Ascending aorta (tissue), 2 donors: ENCODE data around the gene FAM24B. TPM values are rescaled to one million over a fixed set of nuclear protein-coding genes. Genes with fewer than 3 reads are reported as not detected.

ENCODE experiments used
- DNase-seq, 2 donors: peaks; one replicate each; pipeline ENCODE4 v3.0.0-alpha.2; 2019; ENCODE audit warnings: low spot score in 2 of 2
- H3K27ac ChIP-seq, 2 donors: fragments of 200-600 bp; sonication (generic); one replicate each; pipeline ENCODE4 v1.5.1; 2016 to 2017; ENCODE audit warnings: mild to moderate bottlenecking in 1 of 2
- H3K27me3 ChIP-seq: fragments of 200-600 bp; sonication (generic); one replicate; pipeline ENCODE4 v1.5.1; 2017
- H3K36me3 ChIP-seq, 2 donors: fragments of 200-600 bp; sonication (generic); one replicate each; pipeline ENCODE4 v1.5.1; 2016
- H3K4me1 ChIP-seq, 2 donors: fragments of 200-600 bp; sonication (generic); one replicate each; pipeline ENCODE4 v1.5.1; 2016 to 2017; ENCODE audit warnings: mild to moderate bottlenecking in 1 of 2
- H3K4me3 ChIP-seq, 2 donors: fragments of 200-600 bp; sonication (generic); one replicate each; pipeline ENCODE4 v1.5.1; 2016 to 2017; ENCODE audit warnings: mild to moderate bottlenecking in 1 of 2
- H3K9me3 ChIP-seq, 2 donors: fragments of 200-600 bp; sonication (generic); one replicate each; pipeline ENCODE4 v1.5.1; 2016
- CTCF ChIP-seq, 3 experiments: fragments of 200-600 bp in 2 of 3; fragments of 450-650 bp in 1 of 3; sonication (generic) in 2 of 3; IDR thresholded peaks; one replicate each; pipeline ENCODE4 v1.5.1; 2016 to 2019; ENCODE audit warnings: antibody characterized with exemption in 3 of 3, mild to moderate bottlenecking in 1 of 3, moderate library complexity in 1 of 3
- intact Hi-C: fragments of 100-400 bp; cut with DNase I; formaldehyde crosslinking; loops from one replicate; pipeline ENCODE4 v1.15.1; 2023
- total RNA-seq: library from RNA; depleted of rRNA; stranded (reverse); fragments of >200 nt; gene quantifications from one replicate; pipeline ENCODE4 v1.1.0, GENCODE V29; 2016

The FAM24B gene
- total RNA-seq, 1 donor from 2014 or later = not detected

GRCh38 chr10:122839505-122839904 lies 39.9 kb downstream of the FAM24B start:
- no peaks in the 10 kb centered on the region for H3K27me3 ChIP-seq
- no peaks in the 10 kb centered on the region for H3K9me3 ChIP-seq
- no peak for DNase-seq
- intact Hi-C loops = no loop called here
- H3K36me3 ChIP-seq = no peaks in the 10 kb centered on the region
- no peaks in the 10 kb centered on the region for H3K4me1 ChIP-seq
- no peak for TF ChIP-seq CTCF (IDR thresholded peaks at IDR 0.05)
- no peak overlapping the region for H3K27ac ChIP-seq
- H3K4me3 ChIP-seq = no peak overlapping the region

GRCh38 chr10:122838880-122839279 lies 40.5 kb downstream of the FAM24B start:
- TF ChIP-seq CTCF (IDR thresholded peaks at IDR 0.05) = no peak
- no peaks in the 10 kb centered on the region for H3K36me3 ChIP-seq
- intact Hi-C loops = no loop called here
- H3K4me3 ChIP-seq = no peak overlapping the region
- H3K27me3 ChIP-seq = no peaks in the 10 kb centered on the region
- H3K9me3 ChIP-seq = no peaks in the 10 kb centered on the region
- H3K27ac ChIP-seq = no peak overlapping the region
- DNase-seq = no peak
- no peaks in the 10 kb centered on the region for H3K4me1 ChIP-seq

GRCh38 chr10:122835908-122836307 lies 43.5 kb downstream of the FAM24B start:
- DNase-seq = no peak
- H3K36me3 ChIP-seq = no peaks in the 10 kb centered on the region
- TF ChIP-seq CTCF (IDR thresholded peaks at IDR 0.05) = no peak
- no peaks in the 10 kb centered on the region for H3K27me3 ChIP-seq
- H3K9me3 ChIP-seq = no peaks in the 10 kb centered on the region
- intact Hi-C loops = no loop called here
- H3K4me1 ChIP-seq = no peaks in the 10 kb centered on the region
- no peak overlapping the region for H3K4me3 ChIP-seq
- no peak overlapping the region for H3K27ac ChIP-seq

GRCh38 chr10:122830965-122831353 lies 48.4 kb downstream of the FAM24B start:
- DNase-seq = no peak
- no peaks in the 10 kb centered on the region for H3K9me3 ChIP-seq
- no peaks in the 10 kb centered on the region for H3K4me1 ChIP-seq
- H3K36me3 ChIP-seq = no peaks in the 10 kb centered on the region
- intact Hi-C loops = no loop called here
- no peaks in the 10 kb centered on the region for H3K27me3 ChIP-seq
- no peak overlapping the region for H3K27ac ChIP-seq
- TF ChIP-seq CTCF (IDR thresholded peaks at IDR 0.05) = no peak
- no peak overlapping the region for H3K4me3 ChIP-seq

- Histone ChIP-seq H3K27me3 (no peaks in the 10 kb centered on the region), H3K9me3 (no peaks in the 10 kb centered on the region), H3K36me3 (no peaks in the 10 kb centered on the region), H3K27ac (no peak overlapping the region), H3K4me1 (no peaks in the 10 kb centered on the region), H3K4me3 (no peak overlapping the region)
- no peak for TF ChIP-seq CTCF (IDR thresholded peaks at IDR 0.05)
- intact Hi-C loops = no loop called here
- no peak for DNase-seq
Measured at GRCh38 chr10:122830273-122830964, 49.0 kb downstream of the FAM24B start.

GRCh38 chr10:122829454-122829853 lies 49.9 kb downstream of the FAM24B start:
- no peaks in the 10 kb centered on the region for H3K4me1 ChIP-seq
- H3K9me3 ChIP-seq = no peaks in the 10 kb centered on the region
- no peak for DNase-seq
- TF ChIP-seq CTCF (IDR thresholded peaks at IDR 0.05) = no peak
- H3K27me3 ChIP-seq = no peaks in the 10 kb centered on the region
- H3K27ac ChIP-seq = no peak overlapping the region
- no peaks in the 10 kb centered on the region for H3K36me3 ChIP-seq
- no peak overlapping the region for H3K4me3 ChIP-seq
- intact Hi-C loops = no loop called here
